HL-60 (cell line): ENCODE results near the gene CNRIP1.

Source experiments
- CTCF ChIP-seq: IDR thresholded peaks from one replicate; pipeline ENCODE4 v1.5.1; 2011; ENCODE audit warnings: low read length, control low read depth, inconsistent platforms; ENCODE audit not compliant: insufficient read depth
- POLR2AphosphoS5 ChIP-seq: IDR thresholded peaks from 2 replicates; pipeline ENCODE4 v1.6.1; 2012; ENCODE audit warnings: low read depth
- REST ChIP-seq: IDR thresholded peaks from 2 replicates; pipeline ENCODE4 v1.6.1; 2012; ENCODE audit warnings: low read depth; ENCODE audit not compliant: insufficient replicate concordance
- SPI1 ChIP-seq: IDR thresholded peaks from 2 replicates; pipeline ENCODE4 v1.6.1; 2012; ENCODE audit warnings: low read depth, mild to moderate bottlenecking, borderline replicate concordance

- TF ChIP-seq CTCF, result no peak
- TF ChIP-seq REST, result no peak
- no peak for TF ChIP-seq POLR2AphosphoS5
- no peak for TF ChIP-seq SPI1
These were observed 3.6 kb downstream of the CNRIP1 start for GRCh38 chr2:68316111-68316510.
